Peyer's patch (tissue), 4 donors: ENCODE results near the gene COL16A1.

ENCODE experiments used
- CTCF ChIP-seq, 6 experiments: fragments of 450-650 bp in 4 of 6; fragments of 200-600 bp in 2 of 6; sonication (generic) in 1 of 6; IDR thresholded peaks; one replicate each; pipeline ENCODE4 v1.5.1; 2017 to 2019; ENCODE audit warnings: antibody characterized with exemption in 6 of 6, mild to moderate bottlenecking in 3 of 6, moderate library complexity in 1 of 6
- POLR2A ChIP-seq, 2 donors: fragments of 450-650 bp; IDR thresholded peaks; one replicate each; pipeline ENCODE4 v1.5.1; 2017; ENCODE audit warnings: antibody characterized with exemption in 2 of 2, mild to moderate bottlenecking in 2 of 2, moderate library complexity in 2 of 2

GRCh38 chr1:31704271-31705079 lies 658 bp upstream of the COL16A1 start:
- TF ChIP-seq POLR2A (IDR thresholded peaks at IDR 0.05) (no peak), CTCF (IDR thresholded peaks at IDR 0.05) (no peak)
